ENCODE data around the gene KIF26B. TPM values are rescaled to one million over a fixed set of nuclear protein-coding genes. Genes with fewer than 3 reads are reported as not detected.

KIF26B gene
- polyA plus RNA-seq, 2 of the 4 experiments (the other 2 are of a cell fraction): 0.01 to 0.04 TPM

DNA sequence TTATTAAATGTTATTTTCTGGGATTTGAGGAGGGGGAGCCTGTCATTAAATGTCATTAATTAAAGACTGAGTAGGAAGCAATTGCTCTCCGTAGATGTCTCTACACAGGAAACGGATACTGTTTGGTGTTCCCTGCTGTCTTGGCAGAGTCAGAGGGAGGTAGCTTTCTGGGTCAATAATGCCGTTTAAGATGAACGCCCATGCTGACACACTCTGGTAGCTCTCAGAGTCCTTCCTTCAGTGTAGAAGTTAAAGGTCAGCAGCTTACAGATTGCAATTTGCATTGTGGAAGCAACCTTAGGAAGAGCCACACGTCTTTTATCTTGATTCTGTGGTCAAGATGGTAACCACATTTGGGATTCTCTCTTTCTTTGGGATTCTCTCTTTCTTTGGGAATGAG, 257.5 kb downstream of the KIF26B start:
- 48% methylated on average over 5 of the region's 5 CpGs for WGBS (ENCODE audit: missing lambda C conversion rate)
- CTCF ChIA-PET: interaction anchor here (1.4 kb wide), 1 partner anchor 40 kb away, joined by 4 read pairs; no protein-coding TSS in a partner anchor

DNA sequence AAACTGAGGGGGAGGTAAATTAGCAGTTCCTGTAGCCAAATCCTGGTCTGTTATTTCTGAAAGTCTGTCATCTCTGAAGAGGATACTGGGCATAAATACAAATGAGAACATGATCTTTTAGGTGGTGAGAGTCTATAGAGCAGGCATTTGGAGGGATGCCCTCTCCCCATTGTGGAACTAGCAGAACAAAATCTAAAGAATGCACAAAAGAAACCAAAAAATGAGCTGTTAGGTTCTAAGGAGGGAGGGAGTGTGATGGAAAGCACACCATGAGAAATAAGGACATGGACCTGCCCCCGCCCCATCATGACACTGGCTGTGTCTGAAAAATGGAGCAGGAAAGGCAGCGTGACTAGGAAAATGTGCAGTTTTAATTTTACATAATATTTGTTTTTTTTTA, 262.0 kb downstream of the KIF26B start:
- no peak for ATAC-seq
- no peak for FAIRE-seq
- Histone ChIP-seq H3K4me2 (no peak overlapping the region), H3K4me3 (no peak overlapping the region), H3K9me3 (no peaks in the 10 kb centered on the region), H3K4me1 (no peaks in the 10 kb centered on the region), H3K27ac (no peak overlapping the region)
- POLR2A ChIA-PET: no interaction called here
- CTCF ChIA-PET: no interaction called here
- no peak for TF ChIP-seq CHD4 (IDR thresholded peaks at IDR 0.05; ENCODE audit: borderline replicate concordance)
- TF ChIP-seq SMC3 (IDR thresholded peaks at IDR 0.05): no peak
- TF ChIP-seq ZC3H11A (IDR thresholded peaks at IDR 0.05): no peak
- TF ChIP-seq MAZ (IDR thresholded peaks at IDR 0.05; ENCODE audit: borderline replicate concordance, low read depth, low read length): no peak
- TF ChIP-seq, protein P1, sequence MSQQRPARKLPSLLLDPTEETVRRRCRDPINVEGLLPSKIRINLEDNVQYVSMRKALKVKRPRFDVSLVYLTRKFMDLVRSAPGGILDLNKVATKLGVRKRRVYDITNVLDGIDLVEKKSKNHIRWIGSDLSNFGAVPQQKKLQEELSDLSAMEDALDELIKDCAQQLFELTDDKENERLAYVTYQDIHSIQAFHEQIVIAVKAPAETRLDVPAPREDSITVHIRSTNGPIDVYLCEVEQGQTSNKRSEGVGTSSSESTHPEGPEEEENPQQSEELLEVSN (IDR thresholded peaks at IDR 0.05; ENCODE audit: borderline replicate concordance, low read depth): no peak
- no peak for TF ChIP-seq RAD21 (conservative IDR thresholded peaks at IDR 0.05 in 1 of 2, IDR thresholded peaks at IDR 0.05 in 1 of 2)
- no peak for TF ChIP-seq ZNF302 (CRISPR knock-in tag; IDR thresholded peaks at IDR 0.05)
- TF ChIP-seq NFE2L2 (conservative IDR thresholded peaks at IDR 0.05; ENCODE audit: low read length): no peak
- TF ChIP-seq EHMT2 (IDR thresholded peaks at IDR 0.05; ENCODE audit: low read depth): no peak
- TF ChIP-seq FOXS1 (CRISPR knock-in tag; IDR thresholded peaks at IDR 0.05): no peak
- TF ChIP-seq, protein P2, sequence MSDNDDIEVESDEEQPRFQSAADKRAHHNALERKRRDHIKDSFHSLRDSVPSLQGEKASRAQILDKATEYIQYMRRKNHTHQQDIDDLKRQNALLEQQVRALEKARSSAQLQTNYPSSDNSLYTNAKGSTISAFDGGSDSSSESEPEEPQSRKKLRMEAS (IDR thresholded peaks at IDR 0.05): no peak
- no peak for TF ChIP-seq GATA3 (IDR thresholded peaks at IDR 0.05; ENCODE audit: borderline replicate concordance)
- TF ChIP-seq, protein P3, sequence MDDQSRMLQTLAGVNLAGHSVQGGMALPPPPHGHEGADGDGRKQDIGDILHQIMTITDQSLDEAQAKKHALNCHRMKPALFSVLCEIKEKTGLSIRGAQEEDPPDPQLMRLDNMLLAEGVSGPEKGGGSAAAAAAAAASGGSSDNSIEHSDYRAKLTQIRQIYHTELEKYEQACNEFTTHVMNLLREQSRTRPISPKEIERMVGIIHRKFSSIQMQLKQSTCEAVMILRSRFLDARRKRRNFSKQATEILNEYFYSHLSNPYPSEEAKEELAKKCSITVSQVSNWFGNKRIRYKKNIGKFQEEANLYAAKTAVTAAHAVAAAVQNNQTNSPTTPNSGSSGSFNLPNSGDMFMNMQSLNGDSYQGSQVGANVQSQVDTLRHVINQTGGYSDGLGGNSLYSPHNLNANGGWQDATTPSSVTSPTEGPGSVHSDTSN (IDR thresholded peaks at IDR 0.05): no peak
- DNase-seq (ENCODE audit: low read depth in 1 of 2, low spot score in 1 of 2): no peak
- WGBS (ENCODE audit: missing lambda C conversion rate): 23% methylated on average over 2 of the region's 2 CpGs

More for the DNA sequence above, 257.5 kb downstream of the KIF26B start:
- no peak overlapping the region for H3K27ac ChIP-seq
- H3K9me3 ChIP-seq: no peaks in the 10 kb centered on the region
- no peak for ATAC-seq
- H3K4me1 ChIP-seq: no peaks in the 10 kb centered on the region
- H3K4me2 ChIP-seq: no peak overlapping the region
- no peak for DNase-seq (ENCODE audit: low read depth in 1 of 2, low spot score in 1 of 2)
- no peak for FAIRE-seq
- H3K4me3 ChIP-seq: no peak overlapping the region
- no peak for TF ChIP-seq CBX2 (IDR thresholded peaks at IDR 0.05; ENCODE audit: borderline replicate concordance, low read depth)
- TF ChIP-seq RFX5 (IDR thresholded peaks at IDR 0.05): no peak
- TF ChIP-seq POLR2A (IDR thresholded peaks at IDR 0.05; ENCODE audit: low read length): no peak
- no peak for TF ChIP-seq RAD21 (conservative IDR thresholded peaks at IDR 0.05 in 1 of 2, IDR thresholded peaks at IDR 0.05 in 1 of 2)
- no peak for TF ChIP-seq PHF8 (IDR thresholded peaks at IDR 0.05; ENCODE audit: borderline replicate concordance, low read depth)
- TF ChIP-seq JUN (IDR thresholded peaks at IDR 0.05): no peak
- TF ChIP-seq FOXS1 (CRISPR knock-in tag; IDR thresholded peaks at IDR 0.05): no peak
- TF ChIP-seq, protein P3 (IDR thresholded peaks at IDR 0.05): no peak
- TF ChIP-seq HOXB5 (CRISPR knock-in tag; IDR thresholded peaks at IDR 0.05): no peak
- TF ChIP-seq, protein P4, sequence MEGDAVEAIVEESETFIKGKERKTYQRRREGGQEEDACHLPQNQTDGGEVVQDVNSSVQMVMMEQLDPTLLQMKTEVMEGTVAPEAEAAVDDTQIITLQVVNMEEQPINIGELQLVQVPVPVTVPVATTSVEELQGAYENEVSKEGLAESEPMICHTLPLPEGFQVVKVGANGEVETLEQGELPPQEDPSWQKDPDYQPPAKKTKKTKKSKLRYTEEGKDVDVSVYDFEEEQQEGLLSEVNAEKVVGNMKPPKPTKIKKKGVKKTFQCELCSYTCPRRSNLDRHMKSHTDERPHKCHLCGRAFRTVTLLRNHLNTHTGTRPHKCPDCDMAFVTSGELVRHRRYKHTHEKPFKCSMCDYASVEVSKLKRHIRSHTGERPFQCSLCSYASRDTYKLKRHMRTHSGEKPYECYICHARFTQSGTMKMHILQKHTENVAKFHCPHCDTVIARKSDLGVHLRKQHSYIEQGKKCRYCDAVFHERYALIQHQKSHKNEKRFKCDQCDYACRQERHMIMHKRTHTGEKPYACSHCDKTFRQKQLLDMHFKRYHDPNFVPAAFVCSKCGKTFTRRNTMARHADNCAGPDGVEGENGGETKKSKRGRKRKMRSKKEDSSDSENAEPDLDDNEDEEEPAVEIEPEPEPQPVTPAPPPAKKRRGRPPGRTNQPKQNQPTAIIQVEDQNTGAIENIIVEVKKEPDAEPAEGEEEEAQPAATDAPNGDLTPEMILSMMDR (IDR thresholded peaks at IDR 0.05): no peak
- TF ChIP-seq BHLHE40 (IDR thresholded peaks at IDR 0.05; ENCODE audit: low read depth, low read length): no peak
- TF ChIP-seq RNF2 (IDR thresholded peaks at IDR 0.05; ENCODE audit: borderline replicate concordance, low read depth): no peak
- TF ChIP-seq, protein P5, sequence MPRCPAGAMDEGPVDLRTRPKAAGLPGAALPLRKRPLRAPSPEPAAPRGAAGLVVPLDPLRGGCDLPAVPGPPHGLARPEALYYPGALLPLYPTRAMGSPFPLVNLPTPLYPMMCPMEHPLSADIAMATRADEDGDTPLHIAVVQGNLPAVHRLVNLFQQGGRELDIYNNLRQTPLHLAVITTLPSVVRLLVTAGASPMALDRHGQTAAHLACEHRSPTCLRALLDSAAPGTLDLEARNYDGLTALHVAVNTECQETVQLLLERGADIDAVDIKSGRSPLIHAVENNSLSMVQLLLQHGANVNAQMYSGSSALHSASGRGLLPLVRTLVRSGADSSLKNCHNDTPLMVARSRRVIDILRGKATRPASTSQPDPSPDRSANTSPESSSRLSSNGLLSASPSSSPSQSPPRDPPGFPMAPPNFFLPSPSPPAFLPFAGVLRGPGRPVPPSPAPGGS (IDR thresholded peaks at IDR 0.05): no peak
- POLR2A ChIA-PET: no interaction called here

Measured in A549 (cell line).